Uterus (tissue), 4 donors: Measurements from ENCODE around the gene CCND1. TPM values are rescaled to one million over a fixed set of nuclear protein-coding genes. Genes with fewer than 3 reads are reported as not detected.

Experiments used
- DNase-seq, 2 donors: peaks; one replicate each; pipeline ENCODE4 v3.0.0-alpha.2; 2019 to 2020
- H3K27ac ChIP-seq, 2 donors: fragments of 200-600 bp; sonication (generic); 1 replicate in 1 of 2; 2 replicates in 1 of 2; pipeline ENCODE4 v1.5.1; 2016 to 2018
- H3K27me3 ChIP-seq, 2 donors: fragments of 200-600 bp; sonication (generic); one replicate each; pipeline ENCODE4 v1.5.1; 2018 to 2019; ENCODE audit warnings: control low read depth in 1 of 2
- H3K36me3 ChIP-seq, 2 donors: fragments of 200-600 bp; sonication (generic); one replicate each; pipeline ENCODE4 v1.5.1; 2019; ENCODE audit warnings: control low read depth in 1 of 2
- H3K4me1 ChIP-seq, 2 donors: fragments of 200-600 bp; sonication (generic); one replicate each; pipeline ENCODE4 v1.5.1; 2018 to 2019; ENCODE audit warnings: control low read depth in 1 of 2
- H3K4me3 ChIP-seq, 2 donors: fragments of 200-600 bp; sonication (generic); 1 replicate in 1 of 2; 2 replicates in 1 of 2; pipeline ENCODE4 v1.5.1; 2018 to 2019; ENCODE audit warnings: mild to moderate bottlenecking in 1 of 2
- H3K9me3 ChIP-seq, 2 donors: fragments of 200-600 bp; sonication (generic); one replicate each; pipeline ENCODE4 v1.5.1; 2019; ENCODE audit warnings: control low read depth in 1 of 2
- CTCF ChIP-seq, 4 experiments: fragments of 200-600 bp in 2 of 4; fragments of 450-650 bp in 2 of 4; sonication (generic) in 2 of 4; IDR thresholded peaks; one replicate each; pipeline ENCODE4 v1.5.1; 2016 to 2019; ENCODE audit warnings: antibody characterized with exemption in 4 of 4, mild to moderate bottlenecking in 2 of 4, moderate library complexity in 1 of 4
- POLR2A ChIP-seq, 2 donors: fragments of 450-650 bp; IDR thresholded peaks; one replicate each; pipeline ENCODE4 v1.6.1; 2016; ENCODE audit warnings: antibody characterized with exemption in 2 of 2, mild to moderate bottlenecking in 1 of 2, moderate library complexity in 1 of 2
- intact Hi-C: fragments of 100-400 bp; cut with DNase I; formaldehyde crosslinking; loops from one replicate; pipeline ENCODE4 v1.15.1; 2023; ENCODE audit warnings: low total_unique reads
- total RNA-seq, 4 donors: library from RNA; depleted of rRNA in 3 of 4; stranded (reverse); fragments of >200 nt in 3 of 4; gene quantifications; one replicate each; pipeline versions ENCODE4 v1.1.0 to v1.2.4, GENCODE V29; 2014 to 2023
- donor health status: DM: yes; HTN: yes; CAD: no.

CCND1 gene
- total RNA-seq, 4 donors from 2014 or later = 2.9 to 96.5 (median 20.5) TPM

- intact Hi-C loops = loop anchor here (10.0 kb wide), 1 partner anchor 352 kb away; the partner anchor contains the start of gene MYEOV
- peaks cover 0 to 14% of the 10 kb centered on the region in 2 donors for H3K4me1 ChIP-seq
- H3K36me3 ChIP-seq = no peaks in the 10 kb centered on the region
- H3K9me3 ChIP-seq = no peaks in the 10 kb centered on the region
- H3K4me3 ChIP-seq = no peak overlapping the region
- DNase-seq = no peak
- peaks cover 0 to 8% of the 10 kb centered on the region in 2 donors for H3K27me3 ChIP-seq
- TF ChIP-seq CTCF (IDR thresholded peaks at IDR 0.05) = no peak
- TF ChIP-seq POLR2A (IDR thresholded peaks at IDR 0.05) = no peak
- H3K27ac ChIP-seq = no peak overlapping the region
Observed at GRCh38 chr11:69646493-69647389, 5.8 kb downstream of the CCND1 start.

- DNase-seq = no peak
- Histone ChIP-seq H3K36me3 (no peaks in the 10 kb centered on the region), H3K27ac (no peak overlapping the region), H3K4me1 (peaks cover 0 to 11% of the 10 kb centered on the region in 2 donors), H3K9me3 (no peaks in the 10 kb centered on the region), H3K27me3 (peaks cover 0 to 4% of the 10 kb centered on the region in 2 donors), H3K4me3 (no peak overlapping the region)
- TF ChIP-seq POLR2A (IDR thresholded peaks at IDR 0.05) (no peak), CTCF (IDR thresholded peaks at IDR 0.05) (no peak)
- intact Hi-C loops = loop anchor here (10.0 kb wide), 1 partner anchor 353 kb away; the partner anchor contains the start of gene MYEOV
Observed at GRCh38 chr11:69647390-69647748, 6.4 kb downstream of the CCND1 start.

GRCh38 chr11:69647761-69648497 lies 7.0 kb downstream of the CCND1 start:
- H3K9me3 ChIP-seq = no peaks in the 10 kb centered on the region
- intact Hi-C loops = loop anchor here (10.0 kb wide), 1 partner anchor 353 kb away; the partner anchor contains the start of gene MYEOV
- no peaks in the 10 kb centered on the region for H3K27me3 ChIP-seq
- no peaks in the 10 kb centered on the region for H3K36me3 ChIP-seq
- no peak for TF ChIP-seq CTCF (IDR thresholded peaks at IDR 0.05)
- peaks cover 0 to 11% of the 10 kb centered on the region in 2 donors for H3K4me1 ChIP-seq
- no peak overlapping the region for H3K4me3 ChIP-seq
- no peak overlapping the region for H3K27ac ChIP-seq
- DNase-seq = no peak

- no peaks in the 10 kb centered on the region for H3K9me3 ChIP-seq
Observed at GRCh38 chr11:69648679-69649575, 8.0 kb downstream of the CCND1 start.

More at GRCh38 chr11:69648679-69649575, 8.0 kb downstream of the CCND1 start:
- peaks cover 0 to 5% of the 10 kb centered on the region in 2 donors for H3K4me1 ChIP-seq
- no peak overlapping the region for H3K27ac ChIP-seq
- no peak for DNase-seq
- no peaks in the 10 kb centered on the region for H3K27me3 ChIP-seq
- intact Hi-C loops = loop anchor here (10.0 kb wide), 1 partner anchor 354 kb away; the partner anchor contains the start of gene MYEOV
- no peaks in the 10 kb centered on the region for H3K36me3 ChIP-seq
- H3K4me3 ChIP-seq = no peak overlapping the region
- TF ChIP-seq CTCF (IDR thresholded peaks at IDR 0.05) (no peak), POLR2A (IDR thresholded peaks at IDR 0.05) (no peak)
